Esophagus squamous epithelium (tissue), 4 donors: ENCODE measurements around the gene NSRP1.

Experiments
- CTCF ChIP-seq, 6 experiments: fragments of 450-650 bp in 4 of 6; fragments of 200-600 bp in 2 of 6; sonication (generic) in 2 of 6; IDR thresholded peaks; one replicate each; pipeline ENCODE4 v1.5.1; 2016 to 2019; ENCODE audit warnings: antibody characterized with exemption in 6 of 6, mild to moderate bottlenecking in 4 of 6, moderate library complexity in 4 of 6
- POLR2A ChIP-seq, 4 donors: fragments of 450-650 bp; IDR thresholded peaks; one replicate each; pipeline ENCODE4 v1.6.1; 2017; ENCODE audit warnings: antibody characterized with exemption in 4 of 4, mild to moderate bottlenecking in 4 of 4, moderate library complexity in 3 of 4

DNA sequence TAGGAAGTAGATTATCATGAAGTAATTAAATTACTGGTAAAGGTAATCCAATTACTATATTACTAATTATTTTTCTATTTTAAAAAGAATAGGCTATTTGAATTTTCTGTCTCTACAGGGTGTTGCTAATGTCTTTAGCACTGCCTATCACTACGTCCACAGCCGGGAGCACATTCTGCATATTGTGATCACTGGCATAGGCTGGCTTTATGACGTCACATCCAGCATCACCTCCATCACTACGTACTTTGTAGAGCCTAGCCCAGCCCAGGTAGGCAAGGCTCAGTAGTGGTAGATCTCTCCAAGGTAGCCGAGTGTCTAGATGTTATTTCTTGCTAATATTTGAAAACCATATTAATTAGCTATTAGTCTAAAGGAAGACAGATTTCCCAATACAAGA, 33.8 kb upstream of the NSRP1 start:
- TF ChIP-seq CTCF (IDR thresholded peaks at IDR 0.05), result no peak
- no peak for TF ChIP-seq POLR2A (IDR thresholded peaks at IDR 0.05)
